ENCODE data around the gene HOXA3. TPM values are rescaled to one million over a fixed set of nuclear protein-coding genes. Genes with fewer than 3 reads are reported as not detected.

HOXA3 gene
- total RNA-seq, 1 experiment from 2014 or later: 22.6 TPM

GRCh38 chr7:27099453-27100370, 52.7 kb downstream of the HOXA3 start:
- BruUV-seq (replicated peaks): no TSS peak

GRCh38 chr7:27098578-27099451, 53.6 kb downstream of the HOXA3 start:
- Mint-ChIP-seq H3K27ac (ENCODE audit: unreplicated experiment) (no peak overlapping the region), H3K4me3 (ENCODE audit: unreplicated experiment) (peak overlapping the region; percentile 87), H3K4me1 (ENCODE audit: low read depth, unreplicated experiment) (peaks cover 30% of the 10 kb centered on the region), H3K36me3 (ENCODE audit: insufficient read depth, unreplicated experiment) (peaks cover 33% of the 10 kb centered on the region), H3K9me3 (ENCODE audit: unreplicated experiment) (no peaks in the 10 kb centered on the region), H3K27me3 (ENCODE audit: insufficient read depth, unreplicated experiment) (no peaks in the 10 kb centered on the region)
- H3K27me3 ChIP-seq (replicated peaks; ENCODE audit: control insufficient read depth, insufficient read depth, low read length): no peaks in the 10 kb centered on the region
- no peak for DNase-seq
- ChIA-PET POLR2A (no interaction called here), CTCF (interaction anchor here (0.7 kb wide), 1 partner anchor 248 kb away, joined by 3 read pairs; no protein-coding TSS in a partner anchor)
- no peaks in the 10 kb centered on the region for H3K36me3 ChIP-seq (ENCODE audit: control insufficient read depth, insufficient read depth, low read length)
- no peak overlapping the region for H3K4me3 ChIP-seq (ENCODE audit: low read depth, low read length)
- peaks cover 10% of the 10 kb centered on the region for H3K4me1 ChIP-seq
- BruUV-seq (replicated peaks): TSS peak; percentile 5
- H3K9me3 ChIP-seq: no peaks in the 10 kb centered on the region
- intact Hi-C loops (cut with micrococcal nuclease; ENCODE audit: unreplicated experiment): no loop called here
- TF ChIP-seq CTCF (IDR thresholded peaks at IDR 0.05; ENCODE audit: insufficient read depth in 1 of 2, low read depth in 1 of 2, low read length in 1 of 2, severe bottlenecking in 1 of 2, unreplicated experiment in 1 of 2): no peak

More at GRCh38 chr7:27099453-27100370, 52.7 kb downstream of the HOXA3 start:
- intact Hi-C loops (cut with micrococcal nuclease; ENCODE audit: unreplicated experiment): no loop called here
- no peak overlapping the region for H3K27ac Mint-ChIP-seq (ENCODE audit: unreplicated experiment)
- no peak for TF ChIP-seq CTCF (IDR thresholded peaks at IDR 0.05; ENCODE audit: insufficient read depth in 1 of 2, low read depth in 1 of 2, low read length in 1 of 2, severe bottlenecking in 1 of 2, unreplicated experiment in 1 of 2)
- no peaks in the 10 kb centered on the region for H3K9me3 ChIP-seq
- H3K27me3 ChIP-seq (replicated peaks; ENCODE audit: control insufficient read depth, insufficient read depth, low read length): no peaks in the 10 kb centered on the region
- no peak overlapping the region for H3K4me3 Mint-ChIP-seq (ENCODE audit: unreplicated experiment)
- H3K4me3 ChIP-seq (ENCODE audit: low read depth, low read length): no peak overlapping the region
- H3K9me3 Mint-ChIP-seq (ENCODE audit: unreplicated experiment): no peaks in the 10 kb centered on the region
- no peaks in the 10 kb centered on the region for H3K27me3 Mint-ChIP-seq (ENCODE audit: insufficient read depth, unreplicated experiment)
- peaks cover 33% of the 10 kb centered on the region for H3K36me3 Mint-ChIP-seq (ENCODE audit: insufficient read depth, unreplicated experiment)
- POLR2A ChIA-PET: no interaction called here
- no peak for DNase-seq
- peaks cover 10% of the 10 kb centered on the region for H3K4me1 ChIP-seq
- no peaks in the 10 kb centered on the region for H3K36me3 ChIP-seq (ENCODE audit: control insufficient read depth, insufficient read depth, low read length)
- CTCF ChIA-PET: interaction anchor here (0.5 kb wide), 1 partner anchor 705 kb away, joined by 4 read pairs; no protein-coding TSS in a partner anchor
- peaks cover 22% of the 10 kb centered on the region for H3K4me1 Mint-ChIP-seq (ENCODE audit: low read depth, unreplicated experiment)
